A673 (cell line): ENCODE measurements around the gene USP34.

Experiments used
- CTCF ChIP-seq: fragments of 300-800, 200-600 bp; sonication (generic); conservative IDR thresholded peaks from 2 replicates; pipeline ENCODE4 v1.5.1; 2017; ENCODE audit warnings: low read depth, mild to moderate bottlenecking, antibody characterized with exemption, low read length, moderate library complexity, mixed read lengths
- EZH2 ChIP-seq: fragments of 200-600 bp; sonication (generic); IDR thresholded peaks from 2 replicates; pipeline ENCODE4 v1.6.1; 2017; ENCODE audit warnings: borderline replicate concordance, low read depth, mild to moderate bottlenecking, mixed read lengths, antibody characterized with exemption, low read length; ENCODE audit not compliant: poor library complexity, severe bottlenecking

DNA sequence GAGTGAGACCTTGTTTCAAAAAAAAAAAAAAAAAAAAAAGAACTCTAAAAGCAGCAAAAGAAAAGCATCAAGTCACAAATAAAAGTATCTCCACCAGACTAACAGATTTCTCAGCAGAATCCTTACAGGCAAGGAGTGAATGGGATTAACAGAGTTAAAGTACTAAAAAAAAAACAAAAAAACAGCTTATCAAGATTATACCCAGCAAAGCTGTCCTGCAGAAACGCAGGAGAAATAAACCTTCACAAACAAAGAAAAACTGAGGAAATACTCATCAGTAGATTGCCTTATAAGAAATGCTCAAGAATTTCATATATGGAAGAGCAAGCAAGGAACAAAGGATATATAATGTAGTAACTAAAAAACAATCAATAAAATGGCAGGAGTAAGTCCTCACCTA is 35.6 kb downstream of the USP34 start:
- TF ChIP-seq CTCF (no peak), EZH2 (no peak)
